ENCODE results near the gene PRMT1.
A peak's percentile ranks its signal among the peaks of the same experiment; 100 is the strongest.

PRMT1 gene

GRCh38 chr19:49678985-49679770 lies 2.1 kb downstream of the PRMT1 start:
- Histone ChIP-seq H3K36me3 (ENCODE audit: insufficient read depth, low read depth, low read length) (peaks cover 38% of the 10 kb centered on the region), H3K4me1 (ENCODE audit: insufficient read depth, low read length) (peaks cover 9% of the 10 kb centered on the region; the same call in 1 of the 2 replicates), H3K4me3 (ENCODE audit: low read length) (peak overlapping the region; percentile 49; the same call in 1 of the 2 replicates), H3K27me3 (ENCODE audit: insufficient read depth, low read length) (no peaks in the 10 kb centered on the region), H3K9ac (ENCODE audit: low read depth, low read length) (no peak overlapping the region), H3K9me3 (ENCODE audit: insufficient read depth, low read depth, low read length) (no peaks in the 10 kb centered on the region), H3K27ac (ENCODE audit: low read length) (peak overlapping the region; percentile 59)

GRCh38 chr19:49679771-49680413 lies 2.8 kb downstream of the PRMT1 start:
- Histone ChIP-seq H3K27ac (ENCODE audit: low read length) (peak overlapping the region; percentile 59), H3K27me3 (ENCODE audit: insufficient read depth, low read length) (no peaks in the 10 kb centered on the region), H3K9me3 (ENCODE audit: insufficient read depth, low read depth, low read length) (no peaks in the 10 kb centered on the region), H3K4me3 (ENCODE audit: low read length) (peak overlapping the region; percentile 49), H3K9ac (ENCODE audit: low read depth, low read length) (peak overlapping the region; percentile 41; the same call in 1 of the 2 replicates), H3K36me3 (ENCODE audit: insufficient read depth, low read depth, low read length) (peaks cover 45% of the 10 kb centered on the region), H3K4me1 (ENCODE audit: insufficient read depth, low read length) (peaks cover 9% of the 10 kb centered on the region; the same call in 1 of the 2 replicates)

GRCh38 chr19:49680421-49681351 lies 3.6 kb downstream of the PRMT1 start:
- peak overlapping the region; percentile 49; the same call in 1 of the 2 replicates for H3K4me3 ChIP-seq (ENCODE audit: low read length)
- no peaks in the 10 kb centered on the region for H3K9me3 ChIP-seq (ENCODE audit: insufficient read depth, low read depth, low read length)
- peak overlapping the region; percentile 41; the same call in 1 of the 2 replicates for H3K9ac ChIP-seq (ENCODE audit: low read depth, low read length)
- peaks cover 9% of the 10 kb centered on the region; the same call in 1 of the 2 replicates for H3K4me1 ChIP-seq (ENCODE audit: insufficient read depth, low read length)
- peak overlapping the region; percentile 59 for H3K27ac ChIP-seq (ENCODE audit: low read length)
- H3K27me3 ChIP-seq (ENCODE audit: insufficient read depth, low read length): no peaks in the 10 kb centered on the region
- peaks cover 52% of the 10 kb centered on the region for H3K36me3 ChIP-seq (ENCODE audit: insufficient read depth, low read depth, low read length)

GRCh38 chr19:49681830-49682229 lies 4.8 kb downstream of the PRMT1 start:
- Histone ChIP-seq H3K9ac (ENCODE audit: low read depth, low read length) (no peak overlapping the region), H3K9me3 (ENCODE audit: insufficient read depth, low read depth, low read length) (no peaks in the 10 kb centered on the region), H3K36me3 (ENCODE audit: insufficient read depth, low read depth, low read length) (peaks cover 62% of the 10 kb centered on the region), H3K4me3 (ENCODE audit: low read length) (no peak overlapping the region), H3K27me3 (ENCODE audit: insufficient read depth, low read length) (no peaks in the 10 kb centered on the region), H3K4me1 (ENCODE audit: insufficient read depth, low read length) (peaks cover 9% of the 10 kb centered on the region; the same call in 1 of the 2 replicates), H3K27ac (ENCODE audit: low read length) (no peak overlapping the region)

- Histone ChIP-seq H3K4me3 (ENCODE audit: low read length) (no peak overlapping the region), H3K9ac (ENCODE audit: low read depth, low read length) (no peak overlapping the region), H3K27ac (ENCODE audit: low read length) (no peak overlapping the region), H3K9me3 (ENCODE audit: insufficient read depth, low read depth, low read length) (no peaks in the 10 kb centered on the region), H3K4me1 (ENCODE audit: insufficient read depth, low read length) (peaks cover 9% of the 10 kb centered on the region; the same call in 1 of the 2 replicates), H3K27me3 (ENCODE audit: insufficient read depth, low read length) (no peaks in the 10 kb centered on the region), H3K36me3 (ENCODE audit: insufficient read depth, low read depth, low read length) (peaks cover 67% of the 10 kb centered on the region)
Observed at GRCh38 chr19:49682274-49682673, 5.2 kb downstream of the PRMT1 start.

GRCh38 chr19:49683814-49684250 lies 6.8 kb downstream of the PRMT1 start:
- Histone ChIP-seq H3K36me3 (ENCODE audit: insufficient read depth, low read depth, low read length) (peaks cover 77% of the 10 kb centered on the region), H3K4me1 (ENCODE audit: insufficient read depth, low read length) (peaks cover 9% of the 10 kb centered on the region; the same call in 1 of the 2 replicates), H3K9ac (ENCODE audit: low read depth, low read length) (no peak overlapping the region), H3K27me3 (ENCODE audit: insufficient read depth, low read length) (no peaks in the 10 kb centered on the region), H3K27ac (ENCODE audit: low read length) (no peak overlapping the region), H3K4me3 (ENCODE audit: low read length) (no peak overlapping the region), H3K9me3 (ENCODE audit: insufficient read depth, low read depth, low read length) (no peaks in the 10 kb centered on the region)

- no peak overlapping the region for H3K4me3 ChIP-seq (ENCODE audit: low read length)
- H3K9me3 ChIP-seq (ENCODE audit: insufficient read depth, low read depth, low read length): no peaks in the 10 kb centered on the region
- no peak overlapping the region for H3K27ac ChIP-seq (ENCODE audit: low read length)
- H3K27me3 ChIP-seq (ENCODE audit: insufficient read depth, low read length): no peaks in the 10 kb centered on the region
- H3K36me3 ChIP-seq (ENCODE audit: insufficient read depth, low read depth, low read length): peaks cover 77% of the 10 kb centered on the region
- no peak overlapping the region for H3K9ac ChIP-seq (ENCODE audit: low read depth, low read length)
- H3K4me1 ChIP-seq (ENCODE audit: insufficient read depth, low read length): peaks cover 5% of the 10 kb centered on the region; the same call in 1 of the 2 replicates
Observed at GRCh38 chr19:49684251-49684982, 7.3 kb downstream of the PRMT1 start.

GRCh38 chr19:49684983-49685553 lies 8.0 kb downstream of the PRMT1 start:
- peaks cover 77% of the 10 kb centered on the region for H3K36me3 ChIP-seq (ENCODE audit: insufficient read depth, low read depth, low read length)
- H3K27ac ChIP-seq (ENCODE audit: low read length): no peak overlapping the region
- H3K9me3 ChIP-seq (ENCODE audit: insufficient read depth, low read depth, low read length): no peaks in the 10 kb centered on the region
- peaks cover under 1% of the 10 kb centered on the region; the same call in 1 of the 2 replicates for H3K4me1 ChIP-seq (ENCODE audit: insufficient read depth, low read length)
- H3K4me3 ChIP-seq (ENCODE audit: low read length): no peak overlapping the region
- no peaks in the 10 kb centered on the region for H3K27me3 ChIP-seq (ENCODE audit: insufficient read depth, low read length)
- H3K9ac ChIP-seq (ENCODE audit: low read depth, low read length): no peak overlapping the region

GRCh38 chr19:49685845-49686332 lies 8.8 kb downstream of the PRMT1 start:
- Histone ChIP-seq H3K36me3 (ENCODE audit: insufficient read depth, low read depth, low read length) (peaks cover 72% of the 10 kb centered on the region), H3K27me3 (ENCODE audit: insufficient read depth, low read length) (no peaks in the 10 kb centered on the region), H3K9me3 (ENCODE audit: insufficient read depth, low read depth, low read length) (no peaks in the 10 kb centered on the region), H3K4me1 (ENCODE audit: insufficient read depth, low read length) (no peaks in the 10 kb centered on the region), H3K9ac (ENCODE audit: low read depth, low read length) (no peak overlapping the region), H3K4me3 (ENCODE audit: low read length) (no peak overlapping the region), H3K27ac (ENCODE audit: low read length) (no peak overlapping the region)

- Histone ChIP-seq H3K36me3 (ENCODE audit: insufficient read depth, low read depth, low read length) (peaks cover 66% of the 10 kb centered on the region), H3K4me3 (ENCODE audit: low read length) (no peak overlapping the region), H3K27me3 (ENCODE audit: insufficient read depth, low read length) (no peaks in the 10 kb centered on the region), H3K27ac (ENCODE audit: low read length) (no peak overlapping the region), H3K9ac (ENCODE audit: low read depth, low read length) (no peak overlapping the region), H3K9me3 (ENCODE audit: insufficient read depth, low read depth, low read length) (no peaks in the 10 kb centered on the region), H3K4me1 (ENCODE audit: insufficient read depth, low read length) (no peaks in the 10 kb centered on the region)
Observed at GRCh38 chr19:49686503-49687088, 9.5 kb downstream of the PRMT1 start.

All from iPS-20b (cell line).